ENCODE data around the gene MAFF.

MAFF gene

DNA sequence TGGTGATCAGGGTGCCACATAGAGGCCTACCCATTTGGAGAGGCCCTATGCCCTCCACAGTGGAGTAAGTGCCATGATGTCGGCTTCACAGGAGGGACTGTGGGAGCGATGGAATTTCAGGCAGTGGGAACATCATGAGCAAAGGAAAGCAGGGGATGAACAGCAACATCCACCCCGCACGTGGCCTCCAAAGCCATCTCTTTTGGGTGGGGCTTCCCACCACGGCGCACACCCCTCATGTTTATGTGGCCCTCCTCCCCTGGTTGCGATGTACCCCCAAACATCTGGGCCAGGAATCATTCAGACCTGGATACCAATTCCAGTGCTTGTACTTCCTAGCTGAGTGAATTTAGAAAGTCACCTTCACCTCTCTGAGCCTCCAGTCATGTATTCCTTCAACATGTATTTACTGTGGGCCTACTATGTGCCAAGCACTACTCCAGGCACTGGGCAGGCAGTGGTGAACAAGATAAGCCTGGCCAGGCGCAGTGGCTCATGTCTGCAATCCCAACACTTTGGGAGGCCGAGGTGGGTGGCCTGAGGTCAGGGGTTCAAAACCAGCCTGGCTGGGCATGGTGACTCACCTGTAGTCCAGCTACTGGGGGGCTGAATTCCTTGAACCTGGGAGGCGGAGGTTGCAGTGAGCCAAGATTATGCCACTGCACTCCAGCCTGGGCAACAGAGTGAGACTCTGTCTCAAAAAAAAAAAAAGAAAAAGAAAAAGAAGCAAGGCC lies 1.8 kb upstream of the MAFF start:
- H3K4me3 ChIP-seq (ENCODE audit: low read length): no peak overlapping the region
- TF ChIP-seq, protein P1, sequence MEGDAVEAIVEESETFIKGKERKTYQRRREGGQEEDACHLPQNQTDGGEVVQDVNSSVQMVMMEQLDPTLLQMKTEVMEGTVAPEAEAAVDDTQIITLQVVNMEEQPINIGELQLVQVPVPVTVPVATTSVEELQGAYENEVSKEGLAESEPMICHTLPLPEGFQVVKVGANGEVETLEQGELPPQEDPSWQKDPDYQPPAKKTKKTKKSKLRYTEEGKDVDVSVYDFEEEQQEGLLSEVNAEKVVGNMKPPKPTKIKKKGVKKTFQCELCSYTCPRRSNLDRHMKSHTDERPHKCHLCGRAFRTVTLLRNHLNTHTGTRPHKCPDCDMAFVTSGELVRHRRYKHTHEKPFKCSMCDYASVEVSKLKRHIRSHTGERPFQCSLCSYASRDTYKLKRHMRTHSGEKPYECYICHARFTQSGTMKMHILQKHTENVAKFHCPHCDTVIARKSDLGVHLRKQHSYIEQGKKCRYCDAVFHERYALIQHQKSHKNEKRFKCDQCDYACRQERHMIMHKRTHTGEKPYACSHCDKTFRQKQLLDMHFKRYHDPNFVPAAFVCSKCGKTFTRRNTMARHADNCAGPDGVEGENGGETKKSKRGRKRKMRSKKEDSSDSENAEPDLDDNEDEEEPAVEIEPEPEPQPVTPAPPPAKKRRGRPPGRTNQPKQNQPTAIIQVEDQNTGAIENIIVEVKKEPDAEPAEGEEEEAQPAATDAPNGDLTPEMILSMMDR (conservative IDR thresholded peaks at IDR 0.05; ENCODE audit: low read depth, low read length): no peak
- DNase-seq (ENCODE audit: low read depth): no peak

DNA sequence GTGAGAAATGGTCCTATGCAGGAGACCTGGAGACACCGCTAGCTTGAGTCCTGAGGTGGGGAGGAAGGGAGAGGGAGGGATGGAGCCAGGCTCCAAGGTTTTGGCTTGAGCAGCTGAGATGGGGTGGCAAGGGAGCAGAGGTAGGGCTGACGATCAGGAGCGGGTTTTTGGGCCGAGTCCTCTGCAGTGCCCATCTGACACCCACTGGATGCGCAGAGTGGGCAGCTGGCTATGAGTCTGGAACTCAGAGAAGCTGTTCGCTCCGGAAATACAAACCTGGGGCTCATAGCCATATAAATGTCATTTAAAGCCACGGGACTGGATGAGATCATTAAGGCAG lies 453 bp upstream of the MAFF start:
- no peak for DNase-seq (ENCODE audit: low read depth)
- TF ChIP-seq, protein P1 (conservative IDR thresholded peaks at IDR 0.05; ENCODE audit: low read depth, low read length): no peak
- H3K4me3 ChIP-seq (ENCODE audit: low read length): peak overlapping the region; percentile 49

DNA sequence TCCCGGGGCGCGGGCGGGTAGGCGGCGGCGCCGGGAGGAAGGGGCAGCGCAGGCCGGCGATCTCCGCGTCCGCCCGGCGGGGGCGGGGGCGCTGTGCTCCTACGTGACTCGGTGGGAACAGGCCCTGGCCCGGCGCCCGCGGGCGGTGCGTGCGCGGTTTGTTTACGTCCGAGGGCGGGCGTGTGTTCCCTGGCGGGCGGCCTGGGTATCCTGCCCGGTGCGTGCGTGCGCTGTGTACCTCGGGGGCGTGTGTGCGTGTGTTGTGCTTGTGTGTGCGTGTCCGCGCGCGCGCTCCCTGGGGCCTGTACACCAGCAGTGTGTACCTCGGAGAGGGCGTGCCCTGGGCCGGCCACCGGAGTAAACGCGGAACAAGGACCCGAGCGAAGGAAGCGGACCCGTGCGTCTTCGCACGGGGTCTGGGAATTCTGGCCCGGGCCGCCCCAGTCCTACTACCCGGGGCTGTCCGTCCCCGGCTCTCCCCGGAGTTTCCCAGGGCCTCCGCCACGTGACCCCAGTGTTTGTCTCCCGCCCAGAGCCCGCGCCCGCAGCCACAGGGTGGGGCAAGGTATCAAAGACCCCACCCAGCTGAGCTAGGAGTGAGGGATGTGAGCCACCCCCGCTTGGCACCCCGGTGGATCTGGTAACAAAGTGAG lies 769 bp downstream of the MAFF start:
- DNase-seq (ENCODE audit: low read depth): peak; percentile 69
- TF ChIP-seq, protein P1 (conservative IDR thresholded peaks at IDR 0.05; ENCODE audit: low read depth, low read length): no peak
- H3K4me3 ChIP-seq (ENCODE audit: low read length): peak overlapping the region; percentile 85

DNA sequence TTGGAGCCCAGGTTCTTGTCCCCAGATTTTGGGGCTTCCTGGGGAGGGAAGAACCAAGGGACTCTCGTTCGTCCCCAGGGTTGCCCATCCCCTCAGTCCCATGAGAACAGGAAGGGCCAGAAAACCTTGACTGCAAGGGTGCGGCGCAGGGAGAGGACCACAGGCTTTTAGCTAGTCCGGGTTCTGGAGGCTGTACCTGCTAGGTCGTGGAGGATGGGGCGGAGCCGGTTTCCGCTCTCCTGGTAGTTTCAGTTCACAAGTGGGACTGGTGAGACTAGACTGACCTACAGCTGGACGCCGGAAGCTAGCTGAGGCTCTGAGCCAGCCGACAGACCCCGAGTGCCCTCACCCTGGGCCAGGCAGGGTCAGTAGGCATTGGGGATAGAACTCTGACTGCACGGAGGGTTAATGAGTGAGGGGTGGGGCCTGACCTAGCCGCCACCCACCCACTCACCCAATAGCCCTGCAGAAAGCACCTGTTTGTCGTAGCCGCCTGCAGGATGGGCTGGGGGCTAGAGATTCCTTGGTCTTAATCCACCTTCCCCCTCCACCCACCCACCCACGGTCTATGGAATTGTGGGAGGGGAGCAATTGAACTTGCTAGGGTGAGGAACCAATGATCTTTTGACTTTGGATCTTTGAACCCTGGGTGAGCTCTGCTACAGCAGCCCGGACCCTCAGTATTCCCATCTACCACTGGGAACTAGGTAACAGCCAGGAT lies 1.5 kb downstream of the MAFF start:
- H3K4me3 ChIP-seq (ENCODE audit: low read length): peak overlapping the region; percentile 85
- no peak for DNase-seq (ENCODE audit: low read depth)
- TF ChIP-seq, protein P1 (conservative IDR thresholded peaks at IDR 0.05; ENCODE audit: low read depth, low read length): no peak

DNA sequence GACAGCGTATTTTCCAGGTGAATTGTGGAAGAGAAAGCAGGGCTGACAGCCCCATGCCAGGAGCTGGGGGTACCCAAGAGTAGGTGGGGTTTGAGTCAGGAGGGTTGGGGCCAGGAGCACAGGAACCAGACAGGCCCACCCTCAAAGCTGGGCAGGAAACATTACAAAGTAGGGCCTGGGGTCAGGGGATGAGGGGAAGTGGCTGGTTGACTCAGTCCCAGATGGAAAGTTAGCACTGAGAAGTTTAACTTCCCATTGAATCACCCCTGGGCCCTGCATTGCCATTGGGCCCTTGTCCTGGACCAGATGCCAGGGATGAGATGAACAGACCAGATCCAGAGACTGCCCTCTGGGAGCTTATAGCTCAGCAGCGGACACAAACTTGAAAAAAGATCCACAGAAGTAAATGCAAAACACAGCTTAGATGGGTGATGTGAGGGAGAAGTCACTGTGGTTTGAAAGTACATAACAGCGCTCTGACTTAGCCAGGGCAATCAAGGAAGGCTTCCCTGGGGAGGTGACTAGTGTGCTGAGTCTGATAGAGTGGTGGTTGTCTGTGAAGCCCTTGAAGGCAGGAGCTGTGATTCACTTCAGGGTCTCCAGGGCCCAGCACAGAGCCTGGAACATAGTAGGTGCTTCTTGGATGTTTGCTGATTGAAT lies 2.2 kb downstream of the MAFF start:
- DNase-seq (ENCODE audit: low read depth): no peak
- peak overlapping the region; percentile 85 for H3K4me3 ChIP-seq (ENCODE audit: low read length)
- TF ChIP-seq, protein P1 (conservative IDR thresholded peaks at IDR 0.05; ENCODE audit: low read depth, low read length): no peak

DNA sequence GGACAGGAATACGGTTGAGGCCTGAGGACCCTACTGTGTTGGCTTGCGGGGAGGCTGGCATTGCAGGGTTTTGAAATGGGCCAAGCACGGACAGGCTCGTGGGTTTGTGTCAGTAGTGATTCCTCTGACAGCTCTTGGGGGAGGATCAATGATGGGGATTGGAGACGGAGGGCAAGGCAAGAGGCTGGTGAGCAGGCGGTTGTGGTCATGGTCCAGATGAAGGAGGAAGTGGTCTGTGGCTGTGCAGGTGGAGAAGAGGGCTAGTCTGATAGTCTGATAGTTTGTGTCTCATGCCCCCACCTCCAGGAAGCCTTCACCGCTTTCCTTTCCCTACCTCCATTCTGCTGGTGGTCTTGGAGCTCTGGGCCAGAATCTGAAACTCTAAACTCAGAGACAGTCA lies 3.0 kb downstream of the MAFF start:
- DNase-seq (ENCODE audit: low read depth): no peak
- TF ChIP-seq, protein P1 (conservative IDR thresholded peaks at IDR 0.05; ENCODE audit: low read depth, low read length): no peak
- no peak overlapping the region for H3K4me3 ChIP-seq (ENCODE audit: low read length)
